A549 (cell line): ENCODE results near the gene FGF14.

Experiments
- CHD2 ChIP-seq: fragments of 150-350 bp; IDR thresholded peaks from 2 replicates; pipeline ENCODE4 v1.6.1; 2014; ENCODE audit warnings: low read length; ENCODE audit not compliant: partially characterized antibody
- ESRRA ChIP-seq: fragments of 150-350 bp; IDR thresholded peaks from 2 replicates; pipeline ENCODE4 v1.6.1; 2014; ENCODE audit warnings: mild to moderate bottlenecking, low read length, borderline replicate concordance
- MAFK ChIP-seq: fragments of 450-650 bp; IDR thresholded peaks from 2 replicates; pipeline ENCODE4 v1.6.1; 2014; ENCODE audit not compliant: partially characterized antibody
- POLR2A ChIP-seq: IDR thresholded peaks from 2 replicates; pipeline ENCODE4 v1.6.1; 2012; ENCODE audit warnings: mild to moderate bottlenecking, low read length
- SREBF2 ChIP-seq: fragments of 450-650 bp; IDR thresholded peaks from 2 replicates; pipeline ENCODE4 v1.6.1; 2014; ENCODE audit warnings: mild to moderate bottlenecking, moderate library complexity
- TF ChIP-seq, protein P1 (sequence below): IDR thresholded peaks from 2 replicates; pipeline ENCODE4 v1.6.1; 2012
- TF ChIP-seq, protein P2 (sequence below): fragments of >200 bp; sonication (Bioruptor Twin); formaldehyde crosslinking; IDR thresholded peaks from 3 replicates; pipeline ENCODE4 v1.5.1; 2016
- TF ChIP-seq, protein P3 (sequence below): fragments of 200-600 bp; sonication (generic); IDR thresholded peaks from 2 replicates; pipeline ENCODE4 v1.6.1; 2016; ENCODE audit warnings: antibody characterized with exemption, mild to moderate bottlenecking, moderate library complexity

DNA sequence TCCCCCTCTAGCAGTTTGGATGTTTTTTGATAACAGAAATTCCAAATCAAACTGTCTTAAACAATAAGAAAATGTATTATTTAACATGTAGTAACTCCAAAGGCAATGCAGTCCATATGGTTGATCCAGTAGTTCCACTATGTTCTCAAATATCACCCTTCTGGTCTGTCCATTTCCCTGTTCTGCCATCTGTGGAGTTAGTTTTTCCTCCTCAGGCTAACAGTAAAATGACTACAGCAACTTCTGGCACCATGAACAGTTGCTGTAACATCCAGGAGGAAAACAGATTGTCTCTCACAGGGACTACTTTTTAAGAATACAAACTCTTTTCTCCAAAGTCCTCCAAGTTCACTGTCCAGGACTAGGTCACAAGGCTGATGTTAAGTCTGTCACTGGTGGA, 455.4 kb downstream of the FGF14 start:
- TF ChIP-seq POLR2A (no peak), MAFK (no peak), ESRRA (no peak), SREBF2 (no peak), CHD2 (no peak)
- TF ChIP-seq, protein P1, sequence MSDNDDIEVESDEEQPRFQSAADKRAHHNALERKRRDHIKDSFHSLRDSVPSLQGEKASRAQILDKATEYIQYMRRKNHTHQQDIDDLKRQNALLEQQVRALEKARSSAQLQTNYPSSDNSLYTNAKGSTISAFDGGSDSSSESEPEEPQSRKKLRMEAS, result no peak
- TF ChIP-seq, protein P2, sequence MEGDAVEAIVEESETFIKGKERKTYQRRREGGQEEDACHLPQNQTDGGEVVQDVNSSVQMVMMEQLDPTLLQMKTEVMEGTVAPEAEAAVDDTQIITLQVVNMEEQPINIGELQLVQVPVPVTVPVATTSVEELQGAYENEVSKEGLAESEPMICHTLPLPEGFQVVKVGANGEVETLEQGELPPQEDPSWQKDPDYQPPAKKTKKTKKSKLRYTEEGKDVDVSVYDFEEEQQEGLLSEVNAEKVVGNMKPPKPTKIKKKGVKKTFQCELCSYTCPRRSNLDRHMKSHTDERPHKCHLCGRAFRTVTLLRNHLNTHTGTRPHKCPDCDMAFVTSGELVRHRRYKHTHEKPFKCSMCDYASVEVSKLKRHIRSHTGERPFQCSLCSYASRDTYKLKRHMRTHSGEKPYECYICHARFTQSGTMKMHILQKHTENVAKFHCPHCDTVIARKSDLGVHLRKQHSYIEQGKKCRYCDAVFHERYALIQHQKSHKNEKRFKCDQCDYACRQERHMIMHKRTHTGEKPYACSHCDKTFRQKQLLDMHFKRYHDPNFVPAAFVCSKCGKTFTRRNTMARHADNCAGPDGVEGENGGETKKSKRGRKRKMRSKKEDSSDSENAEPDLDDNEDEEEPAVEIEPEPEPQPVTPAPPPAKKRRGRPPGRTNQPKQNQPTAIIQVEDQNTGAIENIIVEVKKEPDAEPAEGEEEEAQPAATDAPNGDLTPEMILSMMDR, result no peak
- TF ChIP-seq, protein P3, sequence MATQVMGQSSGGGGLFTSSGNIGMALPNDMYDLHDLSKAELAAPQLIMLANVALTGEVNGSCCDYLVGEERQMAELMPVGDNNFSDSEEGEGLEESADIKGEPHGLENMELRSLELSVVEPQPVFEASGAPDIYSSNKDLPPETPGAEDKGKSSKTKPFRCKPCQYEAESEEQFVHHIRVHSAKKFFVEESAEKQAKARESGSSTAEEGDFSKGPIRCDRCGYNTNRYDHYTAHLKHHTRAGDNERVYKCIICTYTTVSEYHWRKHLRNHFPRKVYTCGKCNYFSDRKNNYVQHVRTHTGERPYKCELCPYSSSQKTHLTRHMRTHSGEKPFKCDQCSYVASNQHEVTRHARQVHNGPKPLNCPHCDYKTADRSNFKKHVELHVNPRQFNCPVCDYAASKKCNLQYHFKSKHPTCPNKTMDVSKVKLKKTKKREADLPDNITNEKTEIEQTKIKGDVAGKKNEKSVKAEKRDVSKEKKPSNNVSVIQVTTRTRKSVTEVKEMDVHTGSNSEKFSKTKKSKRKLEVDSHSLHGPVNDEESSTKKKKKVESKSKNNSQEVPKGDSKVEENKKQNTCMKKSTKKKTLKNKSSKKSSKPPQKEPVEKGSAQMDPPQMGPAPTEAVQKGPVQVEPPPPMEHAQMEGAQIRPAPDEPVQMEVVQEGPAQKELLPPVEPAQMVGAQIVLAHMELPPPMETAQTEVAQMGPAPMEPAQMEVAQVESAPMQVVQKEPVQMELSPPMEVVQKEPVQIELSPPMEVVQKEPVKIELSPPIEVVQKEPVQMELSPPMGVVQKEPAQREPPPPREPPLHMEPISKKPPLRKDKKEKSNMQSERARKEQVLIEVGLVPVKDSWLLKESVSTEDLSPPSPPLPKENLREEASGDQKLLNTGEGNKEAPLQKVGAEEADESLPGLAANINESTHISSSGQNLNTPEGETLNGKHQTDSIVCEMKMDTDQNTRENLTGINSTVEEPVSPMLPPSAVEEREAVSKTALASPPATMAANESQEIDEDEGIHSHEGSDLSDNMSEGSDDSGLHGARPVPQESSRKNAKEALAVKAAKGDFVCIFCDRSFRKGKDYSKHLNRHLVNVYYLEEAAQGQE, result no peak
